H1 (cell line): ENCODE results near the gene RNASEH2C.

Experiments
- CBX8 ChIP-seq: fragments of 300-800, 300-1000 bp; sonication (generic); IDR thresholded peaks from 2 replicates; pipeline ENCODE4 v1.7.1; 2016; ENCODE audit warnings: low read depth, low read length, borderline replicate concordance
- CTCF ChIP-seq, 3 experiments: IDR thresholded peaks; 1 replicate in 2 of 3; 2 replicates in 1 of 3; pipeline versions ENCODE4 v1.5.1 to v1.6.1; 2011; ENCODE audit warnings: low read length in 3 of 3, mild to moderate bottlenecking in 3 of 3, inconsistent platforms in 2 of 3, low read depth in 1 of 3, moderate library complexity in 1 of 3; ENCODE audit not compliant: insufficient read depth in 1 of 3; ENCODE audit errors: control extremely low read depth in 1 of 3
- E2F6 ChIP-seq: IDR thresholded peaks from 2 replicates; pipeline ENCODE4 v1.6.1; 2012; ENCODE audit warnings: inconsistent platforms
- EP300 ChIP-seq, 2 experiments: IDR thresholded peaks; 1 replicate in 1 of 2; 2 replicates in 1 of 2; pipeline ENCODE4 v1.6.1; 2011 to 2012; ENCODE audit warnings: low read depth in 2 of 2, low read length in 2 of 2, mild to moderate bottlenecking in 2 of 2, borderline replicate concordance in 1 of 2, inconsistent platforms in 1 of 2, moderate library complexity in 1 of 2
- MAFK ChIP-seq: IDR thresholded peaks from 2 replicates; pipeline ENCODE4 v1.6.1; 2012; ENCODE audit warnings: low read depth, mild to moderate bottlenecking, improper control_type of control experiment, low read length
- MAX ChIP-seq: IDR thresholded peaks from 2 replicates; pipeline ENCODE4 v1.6.1; 2012; ENCODE audit warnings: inconsistent platforms
- POLR2A ChIP-seq, 2 experiments: IDR thresholded peaks; 1 replicate in 1 of 2; 2 replicates in 1 of 2; pipeline ENCODE4 v1.6.1; 2011; ENCODE audit warnings: low read depth in 2 of 2, low read length in 2 of 2, mild to moderate bottlenecking in 2 of 2; ENCODE audit errors: control extremely low read depth in 1 of 2
- SAP30 ChIP-seq: fragments of 300-600 bp; sonication (generic); IDR thresholded peaks from 2 replicates; pipeline ENCODE4 v1.7.1; 2012; ENCODE audit warnings: low read length, moderate library complexity, mild to moderate bottlenecking, inconsistent platforms; ENCODE audit not compliant: insufficient read depth, insufficient replicate concordance
- SP1 ChIP-seq: IDR thresholded peaks from 2 replicates; pipeline ENCODE4 v1.6.1; 2011; ENCODE audit warnings: low read depth, low read length
- SP4 ChIP-seq: IDR thresholded peaks from 2 replicates; pipeline ENCODE4 v1.6.1; 2012; ENCODE audit warnings: low read length, inconsistent platforms
- USF2 ChIP-seq: IDR thresholded peaks from 2 replicates; pipeline ENCODE4 v1.6.1; 2011; ENCODE audit warnings: low read length, improper control_type of control experiment

- TF ChIP-seq SAP30 (no peak), EP300 (IDR thresholded peaks at IDR 0.05; ENCODE audit: borderline replicate concordance in 1 of 2, low read depth in 2 of 2, low read length in 2 of 2) (no peak), E2F6 (no peak), CTCF (IDR thresholded peaks at IDR 0.05; ENCODE audit: control extremely low read depth in 1 of 3, insufficient read depth in 1 of 3, low read depth in 1 of 3, low read length in 3 of 3) (no peak), MAX (no peak), CBX8 (no peak), USF2 (no peak), SP1 (no peak), SP4 (no peak), MAFK (no peak), POLR2A (IDR thresholded peaks at IDR 0.05; ENCODE audit: control extremely low read depth in 1 of 2, low read depth in 2 of 2, low read length in 2 of 2) (no peak)
These were observed 28.2 kb downstream of the RNASEH2C start for GRCh38 chr11:65692367-65692766.
